Measurements from ENCODE around the gene MOB1A.
A peak's percentile ranks its signal among the peaks of the same experiment; 100 is the strongest.

Gene MOB1A

GRCh38 chr2:74206180-74206688, 27.6 kb upstream of the MOB1A start:
- no peak for TF ChIP-seq CTCF (IDR thresholded peaks at IDR 0.05; ENCODE audit: low read depth, low read length, missing control alignments)
- DNase-seq (ENCODE audit: low read depth), result peak; percentile 24
- H3K4me3 ChIP-seq (ENCODE audit: low read depth, low read length), result no peak overlapping the region
- in situ Hi-C loops (cut with HindIII; ENCODE audit: low sequenced_read_pairs), result no loop called here

- DNase-seq (ENCODE audit: low read depth), result no peak
- no peak overlapping the region for H3K4me3 ChIP-seq (ENCODE audit: low read depth, low read length)
- in situ Hi-C loops (cut with HindIII; ENCODE audit: low sequenced_read_pairs), result no loop called here
- TF ChIP-seq CTCF (IDR thresholded peaks at IDR 0.05; ENCODE audit: low read depth, low read length, missing control alignments), result no peak
These were observed 26.9 kb upstream of the MOB1A start for GRCh38 chr2:74205596-74205995.

- no peak for TF ChIP-seq CTCF (IDR thresholded peaks at IDR 0.05; ENCODE audit: low read depth, low read length, missing control alignments)
- in situ Hi-C loops (cut with HindIII; ENCODE audit: low sequenced_read_pairs), result no loop called here
- H3K4me3 ChIP-seq (ENCODE audit: low read depth, low read length), result no peak overlapping the region
- no peak for DNase-seq (ENCODE audit: low read depth)
These were observed 26.4 kb upstream of the MOB1A start for GRCh38 chr2:74205113-74205512.

GRCh38 chr2:74204436-74204835, 25.8 kb upstream of the MOB1A start:
- TF ChIP-seq CTCF (IDR thresholded peaks at IDR 0.05; ENCODE audit: low read depth, low read length, missing control alignments), result no peak
- no peak for DNase-seq (ENCODE audit: low read depth)
- no peak overlapping the region for H3K4me3 ChIP-seq (ENCODE audit: low read depth, low read length)
- in situ Hi-C loops (cut with HindIII; ENCODE audit: low sequenced_read_pairs), result no loop called here

- no peak for DNase-seq (ENCODE audit: low read depth)
- TF ChIP-seq CTCF (IDR thresholded peaks at IDR 0.05; ENCODE audit: low read depth, low read length, missing control alignments), result no peak
- in situ Hi-C loops (cut with HindIII; ENCODE audit: low sequenced_read_pairs), result no loop called here
- no peak overlapping the region for H3K4me3 ChIP-seq (ENCODE audit: low read depth, low read length)
These were observed 22.9 kb upstream of the MOB1A start for GRCh38 chr2:74201596-74201995.

GRCh38 chr2:74201196-74201595, 22.5 kb upstream of the MOB1A start:
- DNase-seq (ENCODE audit: low read depth), result no peak
- TF ChIP-seq CTCF (IDR thresholded peaks at IDR 0.05; ENCODE audit: low read depth, low read length, missing control alignments), result no peak
- no peak overlapping the region for H3K4me3 ChIP-seq (ENCODE audit: low read depth, low read length)
- in situ Hi-C loops (cut with HindIII; ENCODE audit: low sequenced_read_pairs), result no loop called here

- in situ Hi-C loops (cut with HindIII; ENCODE audit: low sequenced_read_pairs), result no loop called here
- H3K4me3 ChIP-seq (ENCODE audit: low read depth, low read length), result peak overlapping the region; percentile 81
- TF ChIP-seq CTCF (IDR thresholded peaks at IDR 0.05; ENCODE audit: low read depth, low read length, missing control alignments), result no peak
- no peak for DNase-seq (ENCODE audit: low read depth)
These were observed 21.2 kb upstream of the MOB1A start for GRCh38 chr2:74199871-74200305.
